ENCODE measurements around the gene ZNF688.

ZNF688 gene

DNA sequence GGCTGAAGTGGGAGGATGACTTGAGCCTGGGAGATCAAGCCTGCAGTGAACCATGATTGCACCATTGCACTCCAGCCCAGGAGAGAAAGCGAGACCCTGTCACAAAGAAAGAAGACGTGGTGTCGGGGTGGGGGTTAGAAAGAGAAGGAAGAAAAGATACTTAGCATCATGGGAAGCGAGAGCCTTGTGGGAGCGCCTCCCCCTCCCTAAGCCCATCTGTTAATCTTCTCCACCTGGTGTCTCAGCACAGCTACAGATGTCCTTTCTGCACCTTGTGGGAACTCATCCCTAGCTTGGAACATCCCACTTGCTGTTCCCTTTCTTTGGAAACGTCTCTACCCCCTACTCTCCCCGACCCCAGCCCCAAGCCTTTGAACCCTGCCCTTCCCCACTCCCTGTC is 6.0 kb downstream of the ZNF688 start:
- Histone ChIP-seq H3K4me1 (ENCODE audit: control insufficient read depth, insufficient read depth, low read length) (peaks cover 11% of the 10 kb centered on the region), H3K27me3 (ENCODE audit: control insufficient read depth, insufficient read depth, low read length) (no peaks in the 10 kb centered on the region), H3K4me3 (ENCODE audit: low read length) (no peak overlapping the region), H3K9me3 (replicated peaks; ENCODE audit: low read length) (no peaks in the 10 kb centered on the region), H3K9ac (ENCODE audit: low read depth, low read length) (no peak overlapping the region), H3K4me2 (ENCODE audit: low read length) (no peak overlapping the region), H3K36me3 (ENCODE audit: insufficient read depth, low read length) (no peaks in the 10 kb centered on the region)

DNA sequence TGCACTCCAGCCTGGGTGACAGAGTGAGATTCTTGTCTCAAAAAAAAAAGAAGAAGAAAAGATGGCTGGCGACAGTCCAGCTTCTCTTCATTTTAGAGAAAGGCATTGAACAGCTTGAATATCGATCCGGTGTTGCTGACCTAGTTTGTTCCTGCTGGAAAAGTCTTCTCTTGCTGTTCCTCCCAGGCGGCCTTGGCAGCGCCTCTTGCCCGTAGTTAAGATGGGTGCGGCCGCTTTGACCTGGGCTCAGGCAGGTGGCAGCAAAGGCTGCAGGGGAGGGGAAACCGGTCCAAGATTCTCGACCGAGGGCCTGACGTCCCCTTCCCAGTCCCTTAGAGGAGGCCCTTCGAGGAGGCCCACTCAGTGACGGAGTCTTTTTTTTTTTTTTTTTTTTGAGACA is 9.5 kb downstream of the ZNF688 start:
- no peak overlapping the region for H3K4me2 ChIP-seq (ENCODE audit: low read length)
- no peaks in the 10 kb centered on the region for H3K36me3 ChIP-seq (ENCODE audit: insufficient read depth, low read length)
- H3K9me3 ChIP-seq (replicated peaks; ENCODE audit: low read length), result no peaks in the 10 kb centered on the region
- no peak overlapping the region for H3K4me3 ChIP-seq (ENCODE audit: low read length)
- H3K27me3 ChIP-seq (ENCODE audit: control insufficient read depth, insufficient read depth, low read length), result no peaks in the 10 kb centered on the region
- H3K4me1 ChIP-seq (ENCODE audit: control insufficient read depth, insufficient read depth, low read length), result peaks cover 9% of the 10 kb centered on the region
- H3K9ac ChIP-seq (ENCODE audit: low read depth, low read length), result no peak overlapping the region

- Histone ChIP-seq H3K9ac (ENCODE audit: low read depth, low read length) (no peak overlapping the region), H3K36me3 (ENCODE audit: insufficient read depth, low read length) (peaks cover under 1% of the 10 kb centered on the region), H3K9me3 (replicated peaks; ENCODE audit: low read length) (no peaks in the 10 kb centered on the region), H3K4me3 (ENCODE audit: low read length) (peak overlapping the region; percentile 35), H3K27me3 (ENCODE audit: control insufficient read depth, insufficient read depth, low read length) (no peaks in the 10 kb centered on the region), H3K4me2 (ENCODE audit: low read length) (peak overlapping the region; percentile 58), H3K4me1 (ENCODE audit: control insufficient read depth, insufficient read depth, low read length) (peaks cover 10% of the 10 kb centered on the region)
Observed at GRCh38 chr16:30561089-30561816, 10.3 kb downstream of the ZNF688 start.

DNA sequence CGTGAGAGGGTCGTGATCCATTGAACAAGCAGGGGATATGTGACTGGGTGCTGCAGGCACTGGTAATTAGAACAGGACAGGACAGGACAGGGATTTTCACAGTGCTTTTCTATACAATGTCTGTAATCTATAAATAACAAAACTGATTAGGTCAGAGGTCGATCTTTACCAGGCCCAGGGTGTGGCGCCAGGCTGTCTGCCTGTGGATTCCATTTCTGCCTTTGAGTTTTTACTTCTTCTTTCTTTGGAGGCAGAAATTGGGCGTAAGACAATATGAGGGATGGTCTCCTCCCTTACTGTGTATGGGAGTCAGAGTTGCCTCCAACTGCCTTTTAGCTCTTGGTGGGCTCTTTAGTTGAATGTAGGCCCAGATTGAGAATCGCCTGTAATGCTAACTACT is 11.8 kb downstream of the ZNF688 start:
- Histone ChIP-seq H3K4me3 (ENCODE audit: low read length) (no peak overlapping the region), H3K27me3 (ENCODE audit: control insufficient read depth, insufficient read depth, low read length) (no peaks in the 10 kb centered on the region), H3K4me1 (ENCODE audit: control insufficient read depth, insufficient read depth, low read length) (peaks cover 12% of the 10 kb centered on the region), H3K9ac (ENCODE audit: low read depth, low read length) (no peak overlapping the region), H3K36me3 (ENCODE audit: insufficient read depth, low read length) (peaks cover 13% of the 10 kb centered on the region), H3K4me2 (ENCODE audit: low read length) (no peak overlapping the region), H3K9me3 (replicated peaks; ENCODE audit: low read length) (no peaks in the 10 kb centered on the region)

DNA sequence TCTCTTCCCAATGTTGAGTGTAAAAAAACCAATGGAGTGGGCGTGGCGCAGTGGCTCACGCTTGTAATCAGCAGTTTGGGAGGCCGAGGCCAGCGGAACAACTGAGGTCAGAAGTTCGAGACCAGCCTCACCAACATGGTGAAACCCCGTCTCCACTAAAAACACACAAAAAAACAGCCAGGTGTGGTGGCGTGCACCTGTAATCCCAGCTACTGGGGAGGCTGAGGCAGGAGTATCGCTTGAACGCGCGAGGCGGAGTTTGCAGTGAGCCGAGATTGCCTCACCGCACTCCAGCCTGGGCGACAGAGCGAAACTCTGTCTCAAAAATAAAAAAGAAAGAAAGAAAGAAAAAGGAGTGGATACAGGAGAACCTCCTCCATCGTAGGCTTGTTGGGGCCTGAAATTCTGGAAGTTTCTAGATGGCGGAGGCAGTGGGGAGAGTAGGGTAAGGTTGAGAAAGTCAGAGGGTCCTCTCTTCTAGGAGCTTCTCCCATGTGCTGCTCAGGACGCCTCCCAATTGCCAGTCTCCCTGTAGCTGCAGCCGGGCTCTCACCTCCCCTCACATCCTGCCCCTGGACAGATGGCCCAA is 12.6 kb downstream of the ZNF688 start:
- H3K9ac ChIP-seq (ENCODE audit: low read depth, low read length), result peak overlapping the region; percentile 47
- H3K9me3 ChIP-seq (replicated peaks; ENCODE audit: low read length), result no peaks in the 10 kb centered on the region
- H3K4me3 ChIP-seq (ENCODE audit: low read length), result peak overlapping the region; percentile 84
- peaks cover 20% of the 10 kb centered on the region for H3K36me3 ChIP-seq (ENCODE audit: insufficient read depth, low read length)
- H3K27me3 ChIP-seq (ENCODE audit: control insufficient read depth, insufficient read depth, low read length), result no peaks in the 10 kb centered on the region
- peak overlapping the region; percentile 65 for H3K4me2 ChIP-seq (ENCODE audit: low read length)
- H3K4me1 ChIP-seq (ENCODE audit: control insufficient read depth, insufficient read depth, low read length), result peaks cover 12% of the 10 kb centered on the region

GRCh38 chr16:30557957-30558788 is 13.3 kb downstream of the ZNF688 start, which contains the start of gene ZNF764:
Gene ZNF764, minus strand, starts transcription at chr16:30558374. Its CDS starts 192 bp downstream, at chr16:30558182.
- Histone ChIP-seq H3K36me3 (ENCODE audit: insufficient read depth, low read length) (peaks cover 26% of the 10 kb centered on the region), H3K4me3 (ENCODE audit: low read length) (peak within 1 kb of the TSS; percentile 84), H3K4me1 (ENCODE audit: control insufficient read depth, insufficient read depth, low read length) (peaks cover 12% of the 10 kb centered on the region), H3K27me3 (ENCODE audit: control insufficient read depth, insufficient read depth, low read length) (no peaks in the 10 kb centered on the region), H3K9ac (ENCODE audit: low read depth, low read length) (peak within 1 kb of the TSS; percentile 95), H3K4me2 (ENCODE audit: low read length) (peak within 1 kb of the TSS; percentile 96), H3K9me3 (replicated peaks; ENCODE audit: low read length) (no peaks in the 10 kb centered on the region)

DNA sequence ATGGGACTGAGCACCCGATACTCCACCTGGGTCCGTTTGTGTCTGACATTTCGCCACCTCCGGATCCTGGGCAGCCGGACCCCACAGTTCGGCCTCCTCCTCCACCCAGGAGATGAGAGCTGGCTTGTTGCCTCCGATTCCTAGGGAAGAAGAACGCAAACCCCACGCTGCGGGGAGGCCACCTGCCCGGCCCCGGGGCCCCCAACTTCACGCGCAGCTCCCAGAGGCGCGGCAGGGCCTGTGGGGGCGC is 13.9 kb downstream of the ZNF688 start:
- peak overlapping the region; percentile 96 for H3K4me2 ChIP-seq (ENCODE audit: low read length)
- peaks cover 30% of the 10 kb centered on the region for H3K36me3 ChIP-seq (ENCODE audit: insufficient read depth, low read length)
- no peaks in the 10 kb centered on the region for H3K27me3 ChIP-seq (ENCODE audit: control insufficient read depth, insufficient read depth, low read length)
- peaks cover 12% of the 10 kb centered on the region for H3K4me1 ChIP-seq (ENCODE audit: control insufficient read depth, insufficient read depth, low read length)
- H3K9ac ChIP-seq (ENCODE audit: low read depth, low read length), result peak overlapping the region; percentile 95
- peak overlapping the region; percentile 84 for H3K4me3 ChIP-seq (ENCODE audit: low read length)
- H3K9me3 ChIP-seq (replicated peaks; ENCODE audit: low read length), result no peaks in the 10 kb centered on the region

DNA sequence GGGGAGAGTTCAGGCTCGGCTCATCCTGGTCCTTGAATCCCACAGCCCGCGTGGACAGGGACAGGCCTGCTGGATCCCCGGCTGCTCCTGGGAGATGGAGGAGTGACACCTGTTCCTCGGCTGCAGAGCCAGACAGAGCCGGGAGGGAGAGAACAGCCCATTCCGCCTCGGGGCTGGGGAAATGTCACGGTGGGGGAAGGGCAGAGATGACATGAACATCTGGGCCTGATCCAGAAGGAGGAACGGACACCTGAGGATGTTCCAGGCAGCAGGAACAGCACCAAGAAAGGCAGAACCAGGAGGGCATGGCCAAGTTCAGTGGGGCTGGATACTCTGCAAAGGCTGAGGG is 15.4 kb downstream of the ZNF688 start:
- H3K9ac ChIP-seq (ENCODE audit: low read depth, low read length), result no peak overlapping the region
- peaks cover 12% of the 10 kb centered on the region for H3K4me1 ChIP-seq (ENCODE audit: control insufficient read depth, insufficient read depth, low read length)
- no peaks in the 10 kb centered on the region for H3K9me3 ChIP-seq (replicated peaks; ENCODE audit: low read length)
- no peak overlapping the region for H3K4me3 ChIP-seq (ENCODE audit: low read length)
- H3K4me2 ChIP-seq (ENCODE audit: low read length), result peak overlapping the region; percentile 20
- no peaks in the 10 kb centered on the region for H3K27me3 ChIP-seq (ENCODE audit: control insufficient read depth, insufficient read depth, low read length)
- H3K36me3 ChIP-seq (ENCODE audit: insufficient read depth, low read length), result peaks cover 30% of the 10 kb centered on the region

- Histone ChIP-seq H3K4me3 (ENCODE audit: low read length) (no peak overlapping the region), H3K9me3 (replicated peaks; ENCODE audit: low read length) (no peaks in the 10 kb centered on the region), H3K4me1 (ENCODE audit: control insufficient read depth, insufficient read depth, low read length) (peaks cover 12% of the 10 kb centered on the region), H3K4me2 (ENCODE audit: low read length) (no peak overlapping the region), H3K36me3 (ENCODE audit: insufficient read depth, low read length) (peaks cover 30% of the 10 kb centered on the region), H3K9ac (ENCODE audit: low read depth, low read length) (no peak overlapping the region), H3K27me3 (ENCODE audit: control insufficient read depth, insufficient read depth, low read length) (no peaks in the 10 kb centered on the region)
Observed at GRCh38 chr16:30555315-30556124, 16.0 kb downstream of the ZNF688 start.

GRCh38 chr16:30554557-30555314 is 16.8 kb downstream of the ZNF688 start:
- H3K9me3 ChIP-seq (replicated peaks; ENCODE audit: low read length), result no peaks in the 10 kb centered on the region
- H3K4me2 ChIP-seq (ENCODE audit: low read length), result no peak overlapping the region
- no peaks in the 10 kb centered on the region for H3K27me3 ChIP-seq (ENCODE audit: control insufficient read depth, insufficient read depth, low read length)
- H3K9ac ChIP-seq (ENCODE audit: low read depth, low read length), result no peak overlapping the region
- peaks cover 12% of the 10 kb centered on the region for H3K4me1 ChIP-seq (ENCODE audit: control insufficient read depth, insufficient read depth, low read length)
- peaks cover 30% of the 10 kb centered on the region for H3K36me3 ChIP-seq (ENCODE audit: insufficient read depth, low read length)
- H3K4me3 ChIP-seq (ENCODE audit: low read length), result no peak overlapping the region

Data from skeletal muscle satellite cell (primary cell).